ENCODE measurements around the gene TTC28. TPM values are rescaled to one million over a fixed set of nuclear protein-coding genes. Genes with fewer than 3 reads are reported as not detected.
A peak's percentile ranks its signal among the peaks of the same experiment; 100 is the strongest.
"Not testable (repeated sequence)": the region's sequence is repeated elsewhere in the genome, so short reads cannot be mapped to it uniquely, and the experiment has no call there.

TTC28 gene
- polyA plus RNA-seq, 4 donors = 0.45 to 24.0 (median 3.7) TPM

DNA sequence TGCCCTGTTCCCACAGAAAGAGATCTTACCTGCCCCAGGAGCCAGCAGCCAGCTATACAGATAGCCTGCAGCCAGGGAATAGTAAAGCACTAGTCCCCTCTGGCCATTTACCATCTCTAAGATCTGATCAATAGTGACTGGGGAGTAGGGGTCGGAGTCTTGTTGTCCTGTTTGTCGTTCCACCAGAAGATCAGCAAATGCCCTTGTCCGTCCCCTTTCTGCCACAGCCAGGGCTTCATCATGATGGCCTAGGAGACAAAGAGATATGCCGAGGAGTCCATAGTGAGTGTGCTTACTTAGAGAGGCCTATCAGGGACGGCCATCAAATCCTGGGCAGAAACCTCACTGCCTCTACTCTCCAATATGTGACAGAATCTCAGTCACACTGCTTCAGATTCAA lies 583.5 kb downstream of the TTC28 start:
- Histone ChIP-seq H3K27me3 (ENCODE audit: control insufficient read depth in 3 of 3, insufficient read depth in 3 of 3, low read length in 3 of 3) (no peaks in the 10 kb centered on the region), H3K36me3 (ENCODE audit: control insufficient read depth in 3 of 3, insufficient read depth in 2 of 3, low read depth in 1 of 3, low read length in 3 of 3) (peaks cover 0 to 27% (median 2%) of the 10 kb centered on the region in 3 donors)
- 92 to 94% (median 92%) methylated on average over 5 of the region's 5 CpGs for WGBS, 3 donors

DNA sequence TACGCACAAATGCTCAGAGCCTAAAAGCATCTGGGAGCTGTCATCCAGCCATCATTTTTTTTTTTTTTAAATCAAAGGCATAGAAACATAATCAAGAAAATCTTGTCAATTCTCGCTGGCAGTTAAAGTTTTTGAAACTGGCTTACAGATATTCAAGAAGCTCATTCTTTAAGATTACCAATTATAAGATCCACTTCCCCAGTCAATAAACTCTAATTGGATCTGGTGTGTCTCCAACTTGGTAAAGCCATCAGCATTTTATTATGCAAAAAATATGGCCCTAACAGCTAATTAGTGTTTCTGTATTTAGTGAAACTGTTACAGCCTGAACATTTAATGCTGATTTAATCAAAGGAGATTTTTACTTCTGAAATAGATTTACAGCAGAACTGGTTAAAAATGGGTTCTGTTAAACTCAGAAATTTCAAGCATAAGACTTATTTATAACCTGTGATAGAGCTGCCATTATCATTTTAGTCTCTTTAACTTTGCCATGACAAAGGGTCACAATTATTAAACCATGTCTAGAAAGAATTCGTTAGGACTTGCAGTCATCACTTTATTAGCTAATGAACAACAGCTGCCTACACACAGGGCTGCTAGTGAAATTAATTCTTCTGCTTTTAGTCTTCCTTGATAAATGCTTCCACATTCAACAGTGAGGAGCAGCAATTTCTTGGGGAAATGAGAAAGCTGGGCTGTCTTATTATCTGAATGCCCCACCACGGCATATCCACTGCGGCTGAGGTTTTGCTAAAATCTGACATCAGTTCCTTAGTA lies 584.1 kb downstream of the TTC28 start:
- Histone ChIP-seq H3K9me3 (ENCODE audit: control insufficient read depth in 2 of 2, insufficient read depth in 1 of 2, low read depth in 1 of 2, low read length in 1 of 2) (no peaks in the 10 kb centered on the region), H3K36me3 (ENCODE audit: control insufficient read depth in 3 of 3, insufficient read depth in 2 of 3, low read depth in 1 of 3, low read length in 3 of 3) (peaks cover 0 to 27% (median 2%) of the 10 kb centered on the region in 3 donors), H3K4me3 (ENCODE audit: low read depth in 1 of 3, low read length in 3 of 3) (no peak overlapping the region), H3K4me1 (ENCODE audit: control insufficient read depth in 3 of 3, insufficient read depth in 2 of 3, low read depth in 1 of 3, low read length in 2 of 3) (no peaks in the 10 kb centered on the region), H3K27ac (ENCODE audit: low read depth in 1 of 3, low read length in 2 of 3) (no peak overlapping the region), H3K27me3 (ENCODE audit: control insufficient read depth in 3 of 3, insufficient read depth in 3 of 3, low read length in 3 of 3) (no peaks in the 10 kb centered on the region)
- 90 to 92% (median 90%) methylated on average over 5 of the region's 5 CpGs for WGBS, 3 donors
- FAIRE-seq = no peak
- DNase-seq = no peak

More for the DNA sequence above, 583.5 kb downstream of the TTC28 start:
- no peak for FAIRE-seq
- no peaks in the 10 kb centered on the region for H3K4me1 ChIP-seq (ENCODE audit: control insufficient read depth in 3 of 3, insufficient read depth in 2 of 3, low read depth in 1 of 3, low read length in 2 of 3)
- no peak for DNase-seq
- no peak overlapping the region for H3K27ac ChIP-seq (ENCODE audit: low read depth in 1 of 3, low read length in 2 of 3)
- no peak overlapping the region for H3K4me3 ChIP-seq (ENCODE audit: low read depth in 1 of 3, low read length in 3 of 3)
- H3K9me3 ChIP-seq (ENCODE audit: control insufficient read depth in 2 of 2, insufficient read depth in 1 of 2, low read depth in 1 of 2, low read length in 1 of 2) = no peaks in the 10 kb centered on the region

DNA sequence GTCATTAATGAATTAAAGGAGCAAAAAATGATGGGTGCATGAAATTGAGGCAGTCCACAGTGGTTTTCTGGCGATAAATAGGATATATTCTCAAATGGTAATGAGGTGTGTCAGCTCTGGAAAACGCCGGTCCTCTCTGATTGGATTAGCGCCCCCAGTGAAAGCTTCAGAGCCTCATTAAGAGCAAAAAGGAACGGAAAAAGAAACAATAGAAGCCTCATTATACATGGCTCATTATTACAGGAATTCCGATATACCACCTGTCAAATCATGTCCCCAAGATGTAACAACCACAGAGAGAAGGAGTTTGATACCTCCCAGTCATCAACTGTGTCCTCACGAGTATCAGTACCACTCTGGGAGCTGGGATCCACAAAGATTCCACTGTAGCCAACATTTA lies 584.9 kb downstream of the TTC28 start:
- no peak for FAIRE-seq
- 83 to 91% (median 88%) methylated on average over 7 of the region's 7 CpGs for WGBS, 3 donors
- H3K27ac ChIP-seq (ENCODE audit: low read depth in 1 of 3, low read length in 2 of 3) = no peak overlapping the region
- no peaks in the 10 kb centered on the region for H3K4me1 ChIP-seq (ENCODE audit: control insufficient read depth in 3 of 3, insufficient read depth in 2 of 3, low read depth in 1 of 3, low read length in 2 of 3)
- no peaks in the 10 kb centered on the region for H3K9me3 ChIP-seq (ENCODE audit: control insufficient read depth in 2 of 2, insufficient read depth in 1 of 2, low read depth in 1 of 2, low read length in 1 of 2)
- DNase-seq = no peak
- peaks cover 0 to 26% (median 2%) of the 10 kb centered on the region in 3 donors for H3K36me3 ChIP-seq (ENCODE audit: control insufficient read depth in 3 of 3, insufficient read depth in 2 of 3, low read depth in 1 of 3, low read length in 3 of 3)
- no peaks in the 10 kb centered on the region for H3K27me3 ChIP-seq (ENCODE audit: control insufficient read depth in 3 of 3, insufficient read depth in 3 of 3, low read length in 3 of 3)
- H3K4me3 ChIP-seq (ENCODE audit: low read depth in 1 of 3, low read length in 3 of 3) = no peak overlapping the region

DNA sequence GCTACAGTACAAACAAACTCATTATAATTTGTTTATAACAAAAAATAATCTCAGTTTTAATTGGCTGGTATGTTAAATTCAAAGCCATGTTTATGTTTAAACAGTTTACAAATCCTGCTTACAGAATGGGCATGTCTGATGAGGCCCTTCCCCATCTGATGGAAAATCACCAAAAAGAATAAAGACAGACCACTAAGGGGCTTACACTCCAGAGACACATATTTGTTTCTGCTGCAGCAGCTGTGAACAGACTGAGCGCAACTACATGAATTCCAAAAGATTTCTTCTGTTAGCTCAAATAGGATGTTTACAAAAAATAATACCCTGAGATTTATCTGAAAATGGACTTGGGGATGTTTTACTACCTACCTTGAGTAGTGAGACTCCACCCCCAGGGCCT lies 585.9 kb downstream of the TTC28 start:
- peaks cover 0 to 18% (median 2%) of the 10 kb centered on the region in 3 donors for H3K36me3 ChIP-seq (ENCODE audit: control insufficient read depth in 3 of 3, insufficient read depth in 2 of 3, low read depth in 1 of 3, low read length in 3 of 3)
- no peak overlapping the region for H3K27ac ChIP-seq (ENCODE audit: low read depth in 1 of 3, low read length in 2 of 3)
- 85 to 96% (median 86%) methylated on average over 1 of the region's 1 CpG for WGBS, 3 donors
- no peaks in the 10 kb centered on the region for H3K4me1 ChIP-seq (ENCODE audit: control insufficient read depth in 3 of 3, insufficient read depth in 2 of 3, low read depth in 1 of 3, low read length in 2 of 3)
- DNase-seq (no peak), FAIRE-seq (no peak)
- peak overlapping the region in 1 of 3 donors; percentile 2 for H3K4me3 ChIP-seq (ENCODE audit: low read depth in 1 of 3, low read length in 3 of 3)
- no peaks in the 10 kb centered on the region for H3K27me3 ChIP-seq (ENCODE audit: control insufficient read depth in 3 of 3, insufficient read depth in 3 of 3, low read length in 3 of 3)
- H3K9me3 ChIP-seq (ENCODE audit: control insufficient read depth in 2 of 2, insufficient read depth in 1 of 2, low read depth in 1 of 2, low read length in 1 of 2) = no peaks in the 10 kb centered on the region

DNA sequence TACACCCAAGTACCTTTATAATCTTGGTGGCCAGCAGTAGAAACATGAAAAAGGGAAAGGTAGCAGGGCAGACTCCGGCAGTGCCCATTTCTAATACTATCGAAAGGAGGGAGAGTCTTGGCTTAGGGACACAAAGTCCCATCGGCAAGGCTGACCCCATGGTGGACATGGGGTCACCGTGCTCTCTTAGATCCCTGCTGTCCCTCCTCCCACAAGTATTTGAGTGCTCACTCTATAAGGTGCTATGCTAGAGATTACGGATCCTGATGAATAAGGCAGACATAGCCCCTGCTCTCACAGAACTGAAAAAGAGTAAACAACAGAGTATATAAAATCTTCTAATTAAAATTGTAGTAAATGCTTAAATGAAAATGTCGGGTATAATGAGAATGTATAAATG lies 588.2 kb downstream of the TTC28 start:
- 93 to 96% (median 94%) methylated on average over 6 of the region's 6 CpGs for WGBS, 3 donors
- DNase-seq (no peak), FAIRE-seq (no peak)
- no peak overlapping the region for H3K27ac ChIP-seq (ENCODE audit: low read depth in 1 of 3, low read length in 2 of 3)
- H3K9me3 ChIP-seq (ENCODE audit: control insufficient read depth in 2 of 2, insufficient read depth in 1 of 2, low read depth in 1 of 2, low read length in 1 of 2) = no peaks in the 10 kb centered on the region
- H3K27me3 ChIP-seq (ENCODE audit: control insufficient read depth in 3 of 3, insufficient read depth in 3 of 3, low read length in 3 of 3) = no peaks in the 10 kb centered on the region
- H3K36me3 ChIP-seq (ENCODE audit: control insufficient read depth in 3 of 3, insufficient read depth in 2 of 3, low read depth in 1 of 3, low read length in 3 of 3) = peaks cover 0 to 8% (median 2%) of the 10 kb centered on the region in 3 donors
- no peaks in the 10 kb centered on the region for H3K4me1 ChIP-seq (ENCODE audit: control insufficient read depth in 3 of 3, insufficient read depth in 2 of 3, low read depth in 1 of 3, low read length in 2 of 3)
- no peak overlapping the region for H3K4me3 ChIP-seq (ENCODE audit: low read depth in 1 of 3, low read length in 3 of 3)

DNA sequence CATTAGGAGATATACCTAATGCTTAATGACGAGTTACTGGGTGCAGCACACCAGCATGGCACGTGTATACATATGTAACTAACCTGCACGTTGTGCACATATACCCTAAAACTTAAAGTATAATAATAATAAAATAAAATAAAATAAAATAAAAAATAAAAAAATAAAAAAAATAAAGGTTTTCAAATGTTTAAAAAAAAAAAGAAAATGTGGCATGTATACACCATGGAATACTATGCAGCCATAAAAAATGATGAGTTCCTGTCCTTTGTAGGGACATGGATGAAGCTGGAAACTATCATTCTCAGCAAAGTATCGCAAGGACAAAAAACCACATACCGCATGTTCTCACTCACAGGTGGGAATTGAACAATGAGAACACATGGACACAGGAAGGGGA lies 590.1 kb downstream of the TTC28 start:
- DNase-seq; H3K4me1 ChIP-seq (ENCODE audit: control insufficient read depth in 3 of 3, insufficient read depth in 2 of 3, low read depth in 1 of 3, low read length in 2 of 3); H3K36me3 ChIP-seq (ENCODE audit: control insufficient read depth in 3 of 3, insufficient read depth in 2 of 3, low read depth in 1 of 3, low read length in 3 of 3); H3K27ac ChIP-seq (ENCODE audit: low read depth in 1 of 3, low read length in 2 of 3); H3K9me3 ChIP-seq (ENCODE audit: control insufficient read depth in 2 of 2, insufficient read depth in 1 of 2, low read depth in 1 of 2, low read length in 1 of 2); H3K27me3 ChIP-seq (ENCODE audit: control insufficient read depth in 3 of 3, insufficient read depth in 3 of 3, low read length in 3 of 3); FAIRE-seq; H3K4me3 ChIP-seq (ENCODE audit: low read depth in 1 of 3, low read length in 3 of 3): not testable (repeated sequence)
- WGBS, 3 donors = 97 to 100% (median 98%) methylated on average over 5 of the region's 5 CpGs

DNA sequence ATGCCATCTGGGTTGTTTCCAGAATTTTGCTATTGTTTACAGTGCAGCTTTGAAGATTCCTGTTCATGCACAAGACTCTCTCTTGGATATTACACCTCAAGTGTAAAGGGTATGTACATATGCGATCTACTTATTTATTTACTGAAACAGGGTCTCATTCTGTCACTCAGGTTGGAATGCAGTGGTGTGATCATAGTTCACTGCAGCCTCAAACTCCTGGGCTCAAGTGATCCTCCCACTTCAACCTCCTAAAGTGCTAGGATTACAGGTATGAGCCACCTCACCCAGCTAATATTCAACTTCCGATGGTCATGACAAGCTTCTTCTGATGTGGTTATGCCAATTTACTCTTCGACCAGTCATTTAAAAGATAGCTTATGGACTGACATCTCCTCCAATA lies 602.5 kb downstream of the TTC28 start:
- Histone ChIP-seq H3K4me3 (ENCODE audit: low read depth in 1 of 3, low read length in 3 of 3) (no peak overlapping the region), H3K36me3 (ENCODE audit: control insufficient read depth in 3 of 3, insufficient read depth in 2 of 3, low read depth in 1 of 3, low read length in 3 of 3) (peaks cover 0 to 9% (median 0%) of the 10 kb centered on the region in 3 donors), H3K27ac (ENCODE audit: low read depth in 1 of 3, low read length in 2 of 3) (no peak overlapping the region), H3K4me1 (ENCODE audit: control insufficient read depth in 3 of 3, insufficient read depth in 2 of 3, low read depth in 1 of 3, low read length in 2 of 3) (peaks cover 0 to 16% (median 5%) of the 10 kb centered on the region in 3 donors), H3K9me3 (ENCODE audit: control insufficient read depth in 2 of 2, insufficient read depth in 1 of 2, low read depth in 1 of 2, low read length in 1 of 2) (no peaks in the 10 kb centered on the region), H3K27me3 (ENCODE audit: control insufficient read depth in 3 of 3, insufficient read depth in 3 of 3, low read length in 3 of 3) (no peaks in the 10 kb centered on the region)
- FAIRE-seq (no peak), DNase-seq (no peak)
- WGBS, 3 donors = 82 to 86% (median 85%) methylated on average over 3 of the region's 3 CpGs

DNA sequence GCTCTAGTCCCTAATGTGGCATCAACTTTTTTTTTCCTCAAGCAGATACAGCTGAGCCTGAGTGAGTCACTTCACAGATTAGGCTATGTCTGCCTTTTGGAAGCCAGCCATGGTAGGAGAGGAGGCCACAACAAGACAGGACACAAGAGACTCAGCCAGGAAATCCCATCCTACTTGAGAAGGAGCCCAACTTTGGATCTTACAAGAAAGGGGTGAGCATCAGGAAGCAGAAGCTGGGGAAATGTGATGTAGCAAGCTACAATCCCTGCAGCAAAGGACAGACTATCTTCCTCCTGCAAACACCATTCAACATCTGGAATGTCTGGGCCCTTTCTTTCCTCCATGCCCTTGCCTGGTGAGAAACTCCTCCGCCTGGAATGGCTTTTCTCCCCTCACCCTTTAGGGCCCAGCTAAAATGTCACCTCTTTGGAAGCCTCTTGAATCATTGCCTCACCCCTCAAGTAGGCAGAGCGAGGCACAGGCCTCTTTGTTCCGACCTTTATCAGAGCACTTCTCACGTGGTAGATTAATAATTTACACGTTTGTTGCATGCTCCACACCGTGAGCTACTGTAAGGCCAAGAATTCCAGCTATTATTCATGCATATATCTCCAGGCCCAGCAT lies 604.2 kb downstream of the TTC28 start:
- peak; percentile 88 to 90 for DNase-seq
- H3K36me3 ChIP-seq (ENCODE audit: control insufficient read depth in 3 of 3, insufficient read depth in 2 of 3, low read depth in 1 of 3, low read length in 3 of 3) = peaks cover 0 to 9% (median 0%) of the 10 kb centered on the region in 3 donors
- H3K27ac ChIP-seq (ENCODE audit: low read depth in 1 of 3, low read length in 2 of 3) = peak overlapping the region; percentile 15 to 70 (median 19)
- H3K27me3 ChIP-seq (ENCODE audit: control insufficient read depth in 3 of 3, insufficient read depth in 3 of 3, low read length in 3 of 3) = no peaks in the 10 kb centered on the region
- no peak overlapping the region for H3K4me3 ChIP-seq (ENCODE audit: low read depth in 1 of 3, low read length in 3 of 3)
- FAIRE-seq = no peak
- no peaks in the 10 kb centered on the region for H3K9me3 ChIP-seq (ENCODE audit: control insufficient read depth in 2 of 2, insufficient read depth in 1 of 2, low read depth in 1 of 2, low read length in 1 of 2)
- peaks cover 0 to 16% (median 5%) of the 10 kb centered on the region in 3 donors for H3K4me1 ChIP-seq (ENCODE audit: control insufficient read depth in 3 of 3, insufficient read depth in 2 of 3, low read depth in 1 of 3, low read length in 2 of 3)
- WGBS, 3 donors = 12 to 45% (median 22%) methylated on average over 6 of the region's 6 CpGs

Data from small intestine (tissue), 7 donors.